Panc1 (cell line): ENCODE results near the gene CCDC18.

ENCODE experiments used
- CTCF ChIP-seq: fragments of 450-650 bp; IDR thresholded peaks from 2 replicates; pipeline ENCODE4 v1.5.1; 2017; ENCODE audit warnings: mild to moderate bottlenecking
- POLR2AphosphoS5 ChIP-seq: IDR thresholded peaks from 2 replicates; pipeline ENCODE4 v1.6.1; 2012; ENCODE audit warnings: mild to moderate bottlenecking, low read depth, low read length, moderate library complexity
- SIN3A ChIP-seq: IDR thresholded peaks from 2 replicates; pipeline ENCODE4 v1.6.1; 2012; ENCODE audit warnings: low read depth, mild to moderate bottlenecking, low read length, moderate library complexity, borderline replicate concordance; ENCODE audit not compliant: insufficient read depth

DNA sequence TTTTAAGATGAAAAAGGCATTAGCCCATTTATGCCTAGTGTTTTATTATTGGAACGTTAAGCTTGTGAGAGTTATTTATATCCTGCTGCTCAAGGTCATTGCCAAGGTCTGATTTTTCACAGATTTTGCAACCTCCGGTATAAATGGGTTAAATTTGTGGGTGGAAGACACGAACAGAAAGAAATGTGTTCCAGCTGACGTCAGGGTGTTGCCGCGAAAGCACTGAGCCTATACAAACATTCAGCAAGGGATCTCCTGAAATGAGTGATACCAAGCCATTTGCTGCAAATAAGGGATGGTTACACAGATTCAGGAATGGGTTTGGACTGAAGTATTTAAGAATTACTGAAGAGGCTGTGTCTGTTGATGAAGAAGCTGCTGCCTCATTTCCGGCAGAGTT is 32.5 kb upstream of the CCDC18 start:
- no peak for TF ChIP-seq CTCF
- TF ChIP-seq POLR2AphosphoS5 = no peak
- TF ChIP-seq SIN3A = no peak
